ENCODE measurements around the gene ADAM12.

The ADAM12 gene

GRCh38 chr10:126109893-126110292 is 278.4 kb downstream of the ADAM12 start:
- POLR2A ChIA-PET = no interaction called here
- no peak for TF ChIP-seq TARDBP (IDR thresholded peaks at IDR 0.05)
- no peak for TF ChIP-seq ELF4 (IDR thresholded peaks at IDR 0.05)
- no peak for TF ChIP-seq ARNT (IDR thresholded peaks at IDR 0.05)
- no peak for TF ChIP-seq FOXA1 (IDR thresholded peaks at IDR 0.05)
- TF ChIP-seq SP1 (IDR thresholded peaks at IDR 0.05) = no peak
- TF ChIP-seq NFRKB (IDR thresholded peaks at IDR 0.05) = no peak
- TF ChIP-seq HDGF (IDR thresholded peaks at IDR 0.05; ENCODE audit: borderline replicate concordance) = no peak
- no peak for TF ChIP-seq ZNF384 (IDR thresholded peaks at IDR 0.05)
- no peak for TF ChIP-seq BHLHE40 (IDR thresholded peaks at IDR 0.05; ENCODE audit: borderline replicate concordance)
- CTCF ChIA-PET = interaction anchor here (0.6 kb wide), 1 partner anchor 263 kb away, joined by 3 read pairs; no protein-coding TSS in a partner anchor
- DNase-seq (ENCODE audit: extremely low spot score) = no peak

DNA sequence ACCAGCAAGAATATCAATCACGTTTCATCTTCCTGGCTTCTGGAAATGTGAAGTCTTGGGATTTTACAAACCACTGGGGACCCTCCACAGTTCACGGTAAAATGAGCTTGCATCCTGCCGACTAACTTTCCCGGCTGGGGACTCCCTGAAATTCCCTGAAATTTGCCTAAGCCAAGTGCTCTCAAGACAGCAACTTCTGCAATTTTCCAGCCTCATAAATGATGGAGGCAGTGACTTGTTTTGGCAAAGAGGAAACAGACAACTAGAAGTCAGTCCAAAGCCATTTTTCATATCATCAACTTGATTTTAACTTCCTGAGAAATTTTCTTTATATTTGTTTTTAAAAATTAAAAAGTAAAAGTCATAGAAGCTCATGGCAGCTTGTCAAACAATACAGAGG is 279.6 kb downstream of the ADAM12 start:
- TF ChIP-seq NFRKB (IDR thresholded peaks at IDR 0.05) = no peak
- no peak for TF ChIP-seq FOXM1 (IDR thresholded peaks at IDR 0.05; ENCODE audit: borderline replicate concordance)
- TF ChIP-seq ARNT (IDR thresholded peaks at IDR 0.05) = no peak
- TF ChIP-seq BHLHE40 (IDR thresholded peaks at IDR 0.05; ENCODE audit: borderline replicate concordance) = no peak
- TF ChIP-seq L3MBTL2 (conservative IDR thresholded peaks at IDR 0.05) = no peak
- no peak for DNase-seq (ENCODE audit: extremely low spot score)
- POLR2A ChIA-PET = no interaction called here
- CTCF ChIA-PET = no interaction called here

DNA sequence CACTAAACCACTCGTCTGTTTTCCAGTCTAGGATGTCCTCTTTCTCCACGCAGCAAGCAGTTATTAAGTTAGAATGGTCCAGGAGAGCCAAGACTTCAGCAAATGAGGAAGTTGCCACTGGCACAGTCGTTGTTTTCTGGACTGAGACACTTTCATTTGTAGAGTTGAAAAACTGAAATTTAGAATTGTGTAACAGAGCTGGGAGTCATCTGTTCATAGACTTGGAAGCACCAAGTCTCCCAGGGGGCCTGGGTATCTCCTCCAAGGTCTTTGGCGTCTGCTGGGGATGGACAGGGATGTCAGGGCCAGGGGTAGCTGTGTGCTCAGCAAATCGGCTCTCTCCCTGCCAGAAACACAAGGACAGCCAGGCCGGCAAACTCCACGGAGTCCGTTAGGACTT is 283.5 kb downstream of the ADAM12 start:
- ChIA-PET CTCF (interaction anchor here (0.8 kb wide), 1 partner anchor 12 kb away, joined by 3 read pairs; no protein-coding TSS in a partner anchor), POLR2A (no interaction called here)
- TF ChIP-seq SP1 (IDR thresholded peaks at IDR 0.05) = no peak
- TF ChIP-seq TARDBP (IDR thresholded peaks at IDR 0.05) = no peak
- TF ChIP-seq L3MBTL2 (conservative IDR thresholded peaks at IDR 0.05) = no peak
- no peak for DNase-seq (ENCODE audit: extremely low spot score)

DNA sequence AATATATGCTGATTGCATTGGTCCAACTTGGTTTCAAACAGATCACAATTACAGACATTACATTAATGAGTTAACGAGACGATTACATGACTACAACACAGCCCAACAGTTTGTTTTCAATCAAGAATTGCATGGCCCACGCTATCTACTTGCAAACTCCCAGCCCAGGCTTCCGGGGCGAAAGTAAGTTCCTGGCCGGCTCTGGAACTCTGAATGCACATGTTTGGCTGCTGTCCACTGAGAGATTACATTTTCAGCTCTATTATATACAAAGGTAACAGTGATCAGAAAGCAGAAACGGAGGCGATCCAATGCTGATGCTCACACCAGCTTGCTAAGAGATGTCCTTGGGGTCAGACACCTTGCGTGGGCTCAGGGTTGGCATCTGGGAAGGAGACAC is 285.6 kb downstream of the ADAM12 start:
- ChIA-PET CTCF (no interaction called here), POLR2A (no interaction called here)
- no peak for DNase-seq (ENCODE audit: extremely low spot score)
- TF ChIP-seq, protein P1, sequence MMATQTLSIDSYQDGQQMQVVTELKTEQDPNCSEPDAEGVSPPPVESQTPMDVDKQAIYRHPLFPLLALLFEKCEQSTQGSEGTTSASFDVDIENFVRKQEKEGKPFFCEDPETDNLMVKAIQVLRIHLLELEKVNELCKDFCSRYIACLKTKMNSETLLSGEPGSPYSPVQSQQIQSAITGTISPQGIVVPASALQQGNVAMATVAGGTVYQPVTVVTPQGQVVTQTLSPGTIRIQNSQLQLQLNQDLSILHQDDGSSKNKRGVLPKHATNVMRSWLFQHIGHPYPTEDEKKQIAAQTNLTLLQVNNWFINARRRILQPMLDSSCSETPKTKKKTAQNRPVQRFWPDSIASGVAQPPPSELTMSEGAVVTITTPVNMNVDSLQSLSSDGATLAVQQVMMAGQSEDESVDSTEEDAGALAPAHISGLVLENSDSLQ (IDR thresholded peaks at IDR 0.05) = no peak
- TF ChIP-seq HDGF (IDR thresholded peaks at IDR 0.05; ENCODE audit: borderline replicate concordance) = no peak
- no peak for TF ChIP-seq TARDBP (IDR thresholded peaks at IDR 0.05)
- TF ChIP-seq SP1 (IDR thresholded peaks at IDR 0.05) = no peak
- no peak for TF ChIP-seq ZNF384 (IDR thresholded peaks at IDR 0.05)
- TF ChIP-seq L3MBTL2 (conservative IDR thresholded peaks at IDR 0.05) = no peak
- no peak for TF ChIP-seq FOXA1 (IDR thresholded peaks at IDR 0.05)
- no peak for TF ChIP-seq CTBP1 (IDR thresholded peaks at IDR 0.05; ENCODE audit: borderline replicate concordance)
- no peak for TF ChIP-seq FOXM1 (IDR thresholded peaks at IDR 0.05; ENCODE audit: borderline replicate concordance)

- no peak for DNase-seq (ENCODE audit: extremely low spot score)
- ChIA-PET CTCF (interaction anchor here (0.5 kb wide), 1 partner anchor 21 kb away, joined by 3 read pairs; no protein-coding TSS in a partner anchor), POLR2A (no interaction called here)
- TF ChIP-seq CTBP1 (IDR thresholded peaks at IDR 0.05; ENCODE audit: borderline replicate concordance) (no peak), TARDBP (IDR thresholded peaks at IDR 0.05) (no peak)
Observed at GRCh38 chr10:126101736-126102135, 286.5 kb downstream of the ADAM12 start.

GRCh38 chr10:126101325-126101724 is 287.0 kb downstream of the ADAM12 start:
- TF ChIP-seq NFRKB (IDR thresholded peaks at IDR 0.05) (no peak), LEF1 (IDR thresholded peaks at IDR 0.05; ENCODE audit: borderline replicate concordance) (no peak), L3MBTL2 (conservative IDR thresholded peaks at IDR 0.05) (no peak), SUZ12 (IDR thresholded peaks at IDR 0.05) (no peak), TARDBP (IDR thresholded peaks at IDR 0.05) (no peak), SP1 (IDR thresholded peaks at IDR 0.05) (no peak), BHLHE40 (IDR thresholded peaks at IDR 0.05; ENCODE audit: borderline replicate concordance) (no peak), ELF4 (IDR thresholded peaks at IDR 0.05) (no peak), ZNF384 (IDR thresholded peaks at IDR 0.05) (no peak), HDGF (IDR thresholded peaks at IDR 0.05; ENCODE audit: borderline replicate concordance) (no peak), FOXK2 (IDR thresholded peaks at IDR 0.05) (no peak), CTBP1 (IDR thresholded peaks at IDR 0.05; ENCODE audit: borderline replicate concordance) (no peak), FOXM1 (IDR thresholded peaks at IDR 0.05; ENCODE audit: borderline replicate concordance) (no peak), FOXA1 (IDR thresholded peaks at IDR 0.05) (no peak), ARNT (IDR thresholded peaks at IDR 0.05) (no peak)
- TF ChIP-seq, protein P1 (IDR thresholded peaks at IDR 0.05) = no peak
- no peak for DNase-seq (ENCODE audit: extremely low spot score)
- ChIA-PET CTCF (interaction anchor here (0.5 kb wide), 1 partner anchor 22 kb away, joined by 3 read pairs; no protein-coding TSS in a partner anchor), POLR2A (no interaction called here)

DNA sequence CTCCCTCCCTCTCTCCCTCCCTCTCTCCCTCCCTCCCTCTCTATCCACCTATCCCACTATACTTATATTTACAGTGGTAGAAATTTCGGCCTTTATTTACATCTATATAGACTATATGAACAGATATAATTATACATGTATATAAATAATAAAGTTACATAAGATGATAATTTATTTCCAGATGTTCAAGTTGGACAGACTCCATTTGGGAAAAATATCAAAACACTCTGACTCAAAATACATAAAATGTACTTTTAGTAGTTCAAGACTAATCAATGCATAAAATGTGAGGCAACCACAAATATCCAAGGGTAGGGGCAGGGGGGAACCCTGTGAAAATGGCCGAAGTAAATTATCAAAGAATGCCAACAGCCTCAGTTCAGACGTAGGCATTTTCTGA is 288.9 kb downstream of the ADAM12 start:
- CTCF ChIA-PET = no interaction called here

More for the DNA sequence above, 288.9 kb downstream of the ADAM12 start:
- TF ChIP-seq, protein P1 (IDR thresholded peaks at IDR 0.05) = no peak
- no peak for TF ChIP-seq ARNT (IDR thresholded peaks at IDR 0.05)
- no peak for TF ChIP-seq NFRKB (IDR thresholded peaks at IDR 0.05)
- no peak for TF ChIP-seq HDGF (IDR thresholded peaks at IDR 0.05; ENCODE audit: borderline replicate concordance)
- no peak for TF ChIP-seq ELF4 (IDR thresholded peaks at IDR 0.05)
- no peak for TF ChIP-seq TARDBP (IDR thresholded peaks at IDR 0.05)
- TF ChIP-seq BHLHE40 (IDR thresholded peaks at IDR 0.05; ENCODE audit: borderline replicate concordance) = no peak
- no peak for TF ChIP-seq ZNF384 (IDR thresholded peaks at IDR 0.05)
- TF ChIP-seq SP1 (IDR thresholded peaks at IDR 0.05) = no peak
- TF ChIP-seq FOXM1 (IDR thresholded peaks at IDR 0.05; ENCODE audit: borderline replicate concordance) = no peak
- no peak for TF ChIP-seq FOXK2 (IDR thresholded peaks at IDR 0.05)
- TF ChIP-seq L3MBTL2 (conservative IDR thresholded peaks at IDR 0.05) = no peak
- TF ChIP-seq SUZ12 (IDR thresholded peaks at IDR 0.05) = no peak
- no peak for TF ChIP-seq LEF1 (IDR thresholded peaks at IDR 0.05; ENCODE audit: borderline replicate concordance)
- TF ChIP-seq FOXA1 (IDR thresholded peaks at IDR 0.05) = no peak
- no peak for TF ChIP-seq CTBP1 (IDR thresholded peaks at IDR 0.05; ENCODE audit: borderline replicate concordance)
- POLR2A ChIA-PET = no interaction called here
- DNase-seq (ENCODE audit: extremely low spot score) = no peak
